K562 (cell line): ENCODE results near the gene ACAP2. TPM values are rescaled to one million over a fixed set of nuclear protein-coding genes. Genes with fewer than 3 reads are reported as not detected.

Source experiments
- GTF2E2 ChIP-seq: fragments of 200-800 bp; sonication (Bioruptor generic); IDR thresholded peaks from 2 replicates; pipeline ENCODE4 v1.6.1; 2016; ENCODE audit warnings: missing genetic modification characterization, missing compliant biosample characterization
- MAZ ChIP-seq, 2 experiments: fragments of 450-650 bp in 1 of 2; sonication (generic) in 1 of 2; formaldehyde crosslinking; IDR thresholded peaks in 1 of 2; conservative IDR thresholded peaks in 1 of 2; 2 replicates each; pipeline versions ENCODE4 v1.4.0 to v1.5.0; 2020; ENCODE audit warnings: mild to moderate bottlenecking in 1 of 2, missing genetic modification reagents in 1 of 2
- RERE ChIP-seq: sonication (generic); formaldehyde crosslinking; IDR thresholded peaks from 2 replicates; pipeline ENCODE4 v1.8.0; 2023; ENCODE audit warnings: missing genetic modification reagents, mild to moderate bottlenecking, borderline replicate concordance
- TAF7 ChIP-seq: fragments of 450-650 bp; IDR thresholded peaks from 2 replicates; pipeline ENCODE4 v1.6.1; 2016; ENCODE audit warnings: missing genetic modification characterization, missing compliant biosample characterization
- TAF9B ChIP-seq: fragments of 450-650 bp; IDR thresholded peaks from 2 replicates; pipeline ENCODE4 v1.6.1; 2018; ENCODE audit warnings: mild to moderate bottlenecking; ENCODE audit not compliant: partially characterized antibody
- ZNF280B ChIP-seq: fragments of 250-450 bp; sonication (Bioruptor Pico); IDR thresholded peaks from 2 replicates; pipeline ENCODE4 v1.5.1; 2021; ENCODE audit warnings: mild to moderate bottlenecking
- polyA plus RNA-seq, 8 experiments: library from polyadenylated mRNA; depleted of rRNA in 4 of 8; stranded (reverse) in 5 of 8; unstranded in 3 of 8; fragments of >200 nt; fragmentation: Nextera tagmentation in 2 of 8; fragmentation: Illumina TruSeq in 1 of 8; extraction: Ambion mirVana in 2 of 8; extraction: Trizol in 1 of 8; gene quantifications; 2 replicates each; pipeline versions ENCODE4 v1.2.1 to v1.2.3, GENCODE V29; 2011 to 2014; ENCODE audit warnings: inconsistent platforms in 1 of 8, missing spikeins in 1 of 8
- total RNA-seq, 7 experiments: library from RNA; depleted of rRNA in 6 of 7; stranded (reverse); fragments of >200 nt in 6 of 7; fragmentation: Illumina TruSeq in 2 of 7; extraction: Trizol in 2 of 7; gene quantifications; 2 replicates each; pipeline versions ENCODE4 v1.2.1 to v1.2.3, GENCODE V29; 2011 to 2021; ENCODE audit warnings: low replicate concordance in 1 of 7

The ACAP2 gene
- total and polyA plus RNA-seq, 9 of the 15 experiments (the other 6 are each of a cell fraction or from before 2014, with no cell fraction given), result 10.6 to 52.7 (median 34.4) TPM

GRCh38 chr3:195468391-195468776 lies 25.6 kb upstream of the ACAP2 start (continued):
- TF ChIP-seq ZNF280B (CRISPR knock-in tag) (no peak), MAZ (CRISPR knock-in tag; conservative IDR thresholded peaks at IDR 0.05 in 1 of 2, IDR thresholded peaks at IDR 0.05 in 1 of 2) (no peak), TAF9B (no peak), GTF2E2 (tag) (no peak), RERE (no peak), TAF7 (tag) (no peak)
